Keratinocyte (primary cell): ENCODE data around the gene OFD1. TPM values are rescaled to one million over a fixed set of nuclear protein-coding genes. Genes with fewer than 3 reads are reported as not detected.

Experiments
- DNase-seq: peaks from one replicate; pipeline ENCODE4 v3.0.0-alpha.2; 2011; ENCODE audit warnings: low read depth, missing footprints, low spot score
- FAIRE-seq: peaks from 2 replicates; lab custom pipeline; 2011; peaks lifted over from hg19 to GRCh38; lab: Jason Lieb, UNC
- H2AFZ ChIP-seq: 2 replicates; pipeline ENCODE4 v1.6.0; 2012; ENCODE audit warnings: low read length, control low read depth, inconsistent platforms; ENCODE audit not compliant: control insufficient read depth
- H3K27ac ChIP-seq: 2 replicates; pipeline ENCODE4 v1.5.1; 2011; ENCODE audit warnings: low read length; ENCODE audit not compliant: control insufficient read depth, insufficient read depth
- H3K27me3 ChIP-seq: 3 replicates; pipeline ENCODE4 v1.6.0; 2011; ENCODE audit warnings: low read length; ENCODE audit not compliant: control insufficient read depth, insufficient read depth; ENCODE audit errors: extremely low read depth
- H3K36me3 ChIP-seq, 2 experiments: 2 replicates in 1 of 2; 3 replicates in 1 of 2; pipeline ENCODE4 v1.5.1; 2011; ENCODE audit warnings: low read length in 2 of 2, mild to moderate bottlenecking in 1 of 2; ENCODE audit not compliant: control insufficient read depth in 2 of 2, insufficient read depth in 2 of 2; ENCODE audit errors: extremely low read depth in 1 of 2
- H3K4me1 ChIP-seq: 3 replicates; pipeline ENCODE4 v1.5.1; 2011; ENCODE audit warnings: low read length; ENCODE audit not compliant: control insufficient read depth, insufficient read depth; ENCODE audit errors: extremely low read depth
- H3K4me2 ChIP-seq: 3 replicates; pipeline ENCODE4 v1.6.0; 2011; ENCODE audit warnings: low read depth, low read length; ENCODE audit not compliant: control insufficient read depth, insufficient read depth; ENCODE audit errors: extremely low read depth
- H3K4me3 ChIP-seq, 3 experiments: fragments of 200-600 bp in 1 of 3; sonication (generic) in 1 of 3; 2 replicates in 2 of 3; 3 replicates in 1 of 3; pipeline ENCODE4 v1.5.1; 2011 to 2016; ENCODE audit warnings: low read length in 3 of 3, mild to moderate bottlenecking in 3 of 3, control low read depth in 2 of 3, inconsistent platforms in 1 of 3, low read depth in 1 of 3, mixed read lengths in 1 of 3, mixed run types in 1 of 3, moderate library complexity in 1 of 3; ENCODE audit not compliant: control insufficient read depth in 2 of 3, insufficient read depth in 2 of 3; ENCODE audit errors: extremely low read depth in 1 of 3
- H3K79me2 ChIP-seq: 2 replicates; pipeline ENCODE4 v1.6.0; 2012; ENCODE audit warnings: low read length; ENCODE audit not compliant: control insufficient read depth, insufficient read depth
- H3K9ac ChIP-seq: 3 replicates; pipeline ENCODE4 v1.6.0; 2011; ENCODE audit warnings: low read length; ENCODE audit not compliant: control insufficient read depth, insufficient read depth; ENCODE audit errors: extremely low read depth
- H3K9me1 ChIP-seq: 3 replicates; pipeline ENCODE4 v1.6.0; 2011; ENCODE audit warnings: low read length; ENCODE audit not compliant: control insufficient read depth, insufficient read depth; ENCODE audit errors: extremely low read depth
- H3K9me3 ChIP-seq: 2 replicates; pipeline ENCODE4 v1.5.1; 2012; ENCODE audit warnings: low read depth, low read length; ENCODE audit not compliant: control insufficient read depth
- H4K20me1 ChIP-seq: 3 replicates; pipeline ENCODE4 v1.6.0; 2011; ENCODE audit warnings: low read length; ENCODE audit not compliant: control insufficient read depth, insufficient read depth; ENCODE audit errors: extremely low read depth
- EZH2 ChIP-seq: IDR thresholded peaks from one replicate; pipeline ENCODE4 v1.6.1; 2012; ENCODE audit warnings: inconsistent platforms, mild to moderate bottlenecking, low read length, moderate library complexity
- dilution Hi-C: fragments of 300-500 bp; cut with MboI; formaldehyde crosslinking; loops from one replicate; pipeline ENCODE4 v1.7.0; 2020; ENCODE audit warnings: low sequenced_read_pairs; ENCODE audit not compliant: extremely low pct_ligation_motif_present
- polyA plus RNA-seq, 5 experiments: library from polyadenylated mRNA; depleted of rRNA in 3 of 5; stranded (reverse) in 3 of 5; stranded (forward) in 1 of 5; unstranded in 1 of 5; fragments of >200 nt; gene quantifications; 1 replicate in 1 of 5; 2 replicates in 3 of 5; 3 replicates in 1 of 5; pipeline versions ENCODE4 v1.2.1 to v1.2.3, GENCODE V29; 2011 to 2012; ENCODE audit warnings: missing spikeins in 2 of 5, low read depth in 1 of 5, low replicate concordance in 1 of 5
- TF ChIP-seq, protein P1 (sequence below), 3 experiments: IDR thresholded peaks in 1 of 3; conservative IDR thresholded peaks in 1 of 3; optimal IDR thresholded peaks in 1 of 3; 2 replicates in 2 of 3; 3 replicates in 1 of 3; pipeline versions ENCODE3 to v1.5.1; 2011; ENCODE audit warnings: low read length in 3 of 3, mild to moderate bottlenecking in 3 of 3, moderate library complexity in 2 of 3, control low read depth in 1 of 3, inconsistent platforms in 1 of 3; ENCODE audit not compliant: insufficient read depth in 2 of 3; ENCODE audit errors: extremely low read depth in 1 of 3

The OFD1 gene
- polyA plus RNA-seq, 1 donor (not counting 4 experiments of a cell fraction or from before 2014, with no cell fraction given): 18.3 TPM

DNA sequence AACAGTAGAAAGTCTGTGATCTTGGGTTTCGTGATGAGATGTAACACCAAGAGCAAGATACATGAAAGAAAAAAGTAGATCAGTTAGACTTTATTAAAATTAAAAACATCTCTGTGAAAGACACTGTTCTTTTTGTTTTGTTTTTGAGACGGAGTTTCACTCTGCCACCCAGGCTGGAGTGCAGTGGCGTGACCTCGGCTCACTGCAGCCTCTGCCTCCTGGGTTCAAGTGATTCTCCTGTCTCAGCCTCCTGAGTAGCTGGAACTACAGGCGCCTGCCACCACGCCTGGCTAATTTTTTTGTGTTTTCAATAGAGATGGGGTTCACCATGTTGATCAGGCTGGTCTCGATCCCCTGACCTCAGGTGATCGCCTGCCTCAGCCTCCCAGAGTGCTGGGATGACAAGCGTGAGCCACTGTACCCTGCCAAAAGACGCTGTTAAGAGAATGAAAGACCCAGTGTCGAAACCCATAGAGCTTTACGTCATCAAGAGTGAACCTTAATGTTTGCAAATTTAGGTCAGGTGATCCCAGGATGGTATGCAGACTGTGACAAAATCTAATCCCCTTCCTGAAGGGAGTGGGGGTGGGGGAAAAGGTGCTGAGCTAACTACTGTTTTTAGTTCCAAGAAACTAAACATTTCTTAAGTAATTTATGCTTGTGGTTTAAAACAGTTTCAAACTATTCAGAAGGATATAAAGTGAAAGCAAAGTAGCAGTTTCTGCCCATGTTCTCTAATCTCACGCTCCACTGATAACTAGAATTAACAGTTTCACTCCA is 8.0 kb downstream of the OFD1 start:
- TF ChIP-seq EZH2: no peak
- TF ChIP-seq, protein P1, sequence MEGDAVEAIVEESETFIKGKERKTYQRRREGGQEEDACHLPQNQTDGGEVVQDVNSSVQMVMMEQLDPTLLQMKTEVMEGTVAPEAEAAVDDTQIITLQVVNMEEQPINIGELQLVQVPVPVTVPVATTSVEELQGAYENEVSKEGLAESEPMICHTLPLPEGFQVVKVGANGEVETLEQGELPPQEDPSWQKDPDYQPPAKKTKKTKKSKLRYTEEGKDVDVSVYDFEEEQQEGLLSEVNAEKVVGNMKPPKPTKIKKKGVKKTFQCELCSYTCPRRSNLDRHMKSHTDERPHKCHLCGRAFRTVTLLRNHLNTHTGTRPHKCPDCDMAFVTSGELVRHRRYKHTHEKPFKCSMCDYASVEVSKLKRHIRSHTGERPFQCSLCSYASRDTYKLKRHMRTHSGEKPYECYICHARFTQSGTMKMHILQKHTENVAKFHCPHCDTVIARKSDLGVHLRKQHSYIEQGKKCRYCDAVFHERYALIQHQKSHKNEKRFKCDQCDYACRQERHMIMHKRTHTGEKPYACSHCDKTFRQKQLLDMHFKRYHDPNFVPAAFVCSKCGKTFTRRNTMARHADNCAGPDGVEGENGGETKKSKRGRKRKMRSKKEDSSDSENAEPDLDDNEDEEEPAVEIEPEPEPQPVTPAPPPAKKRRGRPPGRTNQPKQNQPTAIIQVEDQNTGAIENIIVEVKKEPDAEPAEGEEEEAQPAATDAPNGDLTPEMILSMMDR (optimal IDR thresholded peaks at IDR 0.05 in 1 of 3, IDR thresholded peaks at IDR 0.05 in 1 of 3, conservative IDR thresholded peaks at IDR 0.05 in 1 of 3; ENCODE audit: extremely low read depth in 1 of 3, insufficient read depth in 2 of 3, low read length in 3 of 3): no peak
- no peaks in the 10 kb centered on the region for H3K9me3 ChIP-seq
- DNase-seq: no peak

DNA sequence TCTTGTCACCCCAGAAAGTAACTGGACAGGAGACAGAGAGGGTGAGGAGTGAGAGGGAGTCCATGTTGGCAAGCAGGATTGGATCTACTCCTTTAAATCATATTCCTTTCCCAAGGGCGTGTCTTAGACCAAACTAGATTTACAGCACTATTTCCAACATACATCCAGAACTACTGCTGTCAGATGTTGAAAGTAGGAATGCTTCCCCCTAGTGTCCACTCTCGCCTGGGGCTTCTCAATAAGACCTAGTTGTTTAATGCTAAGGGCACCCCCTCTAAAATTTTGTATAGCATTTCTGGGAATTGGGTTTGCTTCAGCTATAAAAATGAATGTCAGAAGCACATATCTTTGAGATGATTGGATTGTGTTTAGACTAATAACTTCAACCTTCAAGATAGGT is 13.3 kb downstream of the OFD1 start:
- dilution Hi-C loops: no loop called here
- FAIRE-seq (peak; percentile 46), DNase-seq (peak; percentile 11)
- Histone ChIP-seq H2AFZ (no peak overlapping the region), H3K79me2 (no peaks in the 10 kb centered on the region), H3K9me1 (no peaks in the 10 kb centered on the region), H3K27ac (no peak overlapping the region), H3K27me3 (no peaks in the 10 kb centered on the region), H4K20me1 (no peaks in the 10 kb centered on the region), H3K4me3 (no peak overlapping the region), H3K4me1 (peaks cover 7% of the 10 kb centered on the region), H3K9me3 (no peaks in the 10 kb centered on the region), H3K36me3 (peaks cover 4 to 8% of the 10 kb centered on the region in 2 experiments), H3K9ac (no peak overlapping the region), H3K4me2 (no peak overlapping the region)
- no peak for TF ChIP-seq EZH2
- TF ChIP-seq, protein P1 (optimal IDR thresholded peaks at IDR 0.05 in 1 of 3, IDR thresholded peaks at IDR 0.05 in 1 of 3, conservative IDR thresholded peaks at IDR 0.05 in 1 of 3; ENCODE audit: extremely low read depth in 1 of 3, insufficient read depth in 2 of 3, low read length in 3 of 3): peak; percentile 43 to 60 (median 57)

More for the DNA sequence above, 8.0 kb downstream of the OFD1 start:
- Histone ChIP-seq H3K9me1 (no peaks in the 10 kb centered on the region), H3K9ac (no peak overlapping the region), H3K79me2 (no peaks in the 10 kb centered on the region), H3K27ac (no peak overlapping the region), H3K4me2 (no peak overlapping the region), H4K20me1 (no peaks in the 10 kb centered on the region), H3K36me3 (peaks cover under 1 to 8% of the 10 kb centered on the region in 2 experiments), H2AFZ (no peak overlapping the region), H3K4me1 (peaks cover under 1% of the 10 kb centered on the region), H3K4me3 (no peak overlapping the region), H3K27me3 (no peaks in the 10 kb centered on the region)
- FAIRE-seq: no peak
- dilution Hi-C loops: no loop called here
